Measurements from ENCODE around the gene IFT172. TPM values are rescaled to one million over a fixed set of nuclear protein-coding genes. Genes with fewer than 3 reads are reported as not detected.

IFT172 gene
- total RNA-seq, 2 donors from 2014 or later = 15.8 to 23.4 TPM

DNA sequence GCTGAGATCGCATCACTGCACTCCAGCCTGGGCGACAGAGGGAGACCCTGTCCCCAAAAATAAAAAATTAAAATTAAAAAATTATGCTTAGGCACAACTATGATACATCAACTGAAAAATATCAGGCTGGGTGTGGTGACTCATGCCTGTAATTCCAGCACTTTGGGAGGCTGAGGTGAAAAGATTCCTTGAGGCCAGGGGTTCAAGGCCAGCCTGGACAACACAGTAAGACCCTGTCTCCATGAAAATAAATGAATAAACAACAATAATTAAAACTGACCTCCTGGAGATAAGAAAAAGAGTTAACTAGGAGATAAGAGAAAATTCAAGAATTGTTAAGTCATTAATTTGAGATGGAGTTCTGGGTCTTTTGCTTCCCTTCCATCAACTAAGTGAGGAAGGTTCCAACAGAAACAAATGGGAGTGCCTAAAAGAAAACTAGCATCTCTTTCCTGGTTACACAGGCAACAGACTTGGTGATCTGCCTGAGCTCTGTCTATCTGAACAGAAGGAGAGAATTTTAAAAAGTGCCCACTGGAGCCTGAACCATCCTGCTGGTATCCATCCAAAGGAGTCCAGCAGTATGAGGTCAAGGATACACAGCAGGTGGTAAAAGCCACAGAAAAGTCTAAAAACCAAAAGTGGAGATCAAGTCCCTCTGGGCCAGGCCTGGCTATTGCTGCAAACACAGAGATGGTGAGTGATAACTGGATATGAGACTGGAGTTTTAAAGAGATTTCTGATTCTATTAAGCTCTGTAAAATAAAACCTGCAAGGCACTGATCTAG, 89.0 kb downstream of the IFT172 start:
- DNase-seq (ENCODE audit: low spot score) = no peak

DNA sequence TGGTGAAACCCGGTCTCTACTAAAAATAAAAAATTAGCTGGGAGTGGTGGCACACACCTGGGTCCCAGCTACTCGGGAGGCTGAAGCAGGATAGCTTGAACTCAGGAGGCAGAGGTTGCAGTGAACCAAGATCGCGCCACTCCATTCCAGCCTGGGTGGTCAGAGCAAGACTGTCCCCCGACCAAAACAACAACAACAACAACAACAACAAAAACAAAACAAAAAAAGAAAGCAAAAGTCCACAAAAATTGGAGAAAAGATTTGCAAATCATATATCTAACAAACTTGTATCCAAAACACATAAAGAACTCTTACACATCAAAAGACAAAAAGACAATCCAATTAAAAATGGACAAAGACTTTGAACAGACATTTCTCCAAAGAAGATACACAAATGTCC, 90.6 kb downstream of the IFT172 start:
- intact Hi-C loops (cut with DNase I) = no loop called here
- DNase-seq (ENCODE audit: low spot score) = peak; percentile 40

More for the DNA sequence above, 89.0 kb downstream of the IFT172 start:
- intact Hi-C loops (cut with DNase I) = no loop called here

Other genes with a start within 250 kb of the IFT172 start
- gene SLC30A3, start 226.7 kb downstream of the IFT172 start, total RNA-seq = 1 to 10 TPM in 1 of 2 donors, under 1 TPM in 1; 0.24 to 1.4 TPM
- gene DNAJC5G, start 214.3 kb downstream of the IFT172 start, total RNA-seq = 1 to 10 TPM in 1 of 2 donors, under 1 TPM in 1; 0.19 to 1.0 TPM
- under 1 TPM; 0.32 to 0.52 TPM for gene TRIM54, start 207.3 kb downstream of the IFT172 start, total RNA-seq
- 1 to 10 TPM in 1 of 2 donors, under 1 TPM in 1; 0.95 to 1.2 TPM for gene UCN, start 181.3 kb downstream of the IFT172 start, total RNA-seq
- gene MPV17, start 166.6 kb downstream of the IFT172 start, total RNA-seq = 10 to 100 TPM; 59.3 to 69.0 TPM
- 10 to 100 TPM; 36.9 to 41.3 TPM for gene GTF3C2, start 133.0 kb downstream of the IFT172 start, total RNA-seq
- gene EIF2B4, start 119.4 kb downstream of the IFT172 start, total RNA-seq = 10 to 100 TPM; 30.1 to 36.2 TPM
- 10 to 100 TPM; 76.4 to 85.3 TPM for gene SNX17, start 119.1 kb downstream of the IFT172 start, total RNA-seq
- gene ZNF513, start 109.0 kb downstream of the IFT172 start, total RNA-seq = 10 to 100 TPM; 15.6 to 15.7 TPM
- gene PPM1G, start 80.2 kb downstream of the IFT172 start, total RNA-seq = 10 to 100 TPM; 38.8 to 41.6 TPM
- 10 to 100 TPM; 72.9 to 88.1 TPM for gene NRBP1, start 61.1 kb downstream of the IFT172 start, total RNA-seq
- 1 to 10 TPM in 1 of 2 donors, under 1 TPM in 1; 0.46 to 1.4 TPM for gene KRTCAP3, start 47.4 kb downstream of the IFT172 start, total RNA-seq
- 10 to 100 TPM; 11.7 to 22.1 TPM for gene FNDC4, start 5.5 kb upstream of the IFT172 start, total RNA-seq
- gene GCKR, start 7.1 kb upstream of the IFT172 start, total RNA-seq = 1 to 10 TPM in 1 of 2 donors, under 1 TPM in 1; 0.65 to 2.9 TPM
- gene ZNF512, start 93.3 kb upstream of the IFT172 start, total RNA-seq = 10 to 100 TPM; 25.2 to 27.4 TPM
- 1 to 10 TPM; 3.3 to 4.3 TPM for gene CCDC121, start 139.3 kb upstream of the IFT172 start, total RNA-seq
- 10 to 100 TPM; 17.9 to 18.3 TPM for gene GPN1, start 139.3 kb upstream of the IFT172 start, total RNA-seq
- 10 to 100 TPM; 18.4 to 22.8 TPM for gene SUPT7L, start 173.9 kb upstream of the IFT172 start, total RNA-seq
- gene SLC4A1AP, start 174.1 kb upstream of the IFT172 start, total RNA-seq = 10 to 100 TPM; 15.0 to 17.2 TPM